ENCODE data around the gene MYH10.

MYH10 gene

DNA sequence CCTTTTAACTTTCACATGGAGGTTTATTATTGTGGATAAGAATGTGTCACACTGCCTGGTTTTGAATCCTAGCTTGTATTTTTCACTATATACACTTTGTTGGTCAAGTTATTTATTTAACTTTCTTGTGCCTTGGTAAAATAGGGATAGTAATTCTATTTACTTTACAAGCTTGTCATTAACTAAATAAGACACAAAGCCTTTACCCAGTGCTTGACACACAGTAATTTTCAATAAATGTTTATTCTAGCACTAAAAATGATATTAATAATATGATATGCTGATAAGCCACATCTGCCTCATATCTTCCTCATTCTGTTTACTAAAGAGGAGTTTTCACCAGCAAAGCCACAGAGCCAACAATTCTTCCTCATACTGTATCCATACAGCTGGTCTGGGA, 27.8 kb downstream of the MYH10 start:
- no peak for DNase-seq

- no peak for DNase-seq
Observed at GRCh38 chr17:8599351-8600011, 31.0 kb downstream of the MYH10 start.

GRCh38 chr17:8598913-8599312, 31.6 kb downstream of the MYH10 start:
- no peak for DNase-seq

GRCh38 chr17:8593830-8594229, 36.7 kb downstream of the MYH10 start:
- DNase-seq: no peak

- no peak for DNase-seq
Observed at GRCh38 chr17:8593276-8593675, 37.2 kb downstream of the MYH10 start.

- DNase-seq: no peak
Observed at GRCh38 chr17:8588877-8589554, 41.5 kb downstream of the MYH10 start.

GRCh38 chr17:8586766-8587165, 43.8 kb downstream of the MYH10 start:
- no peak for DNase-seq

DNA sequence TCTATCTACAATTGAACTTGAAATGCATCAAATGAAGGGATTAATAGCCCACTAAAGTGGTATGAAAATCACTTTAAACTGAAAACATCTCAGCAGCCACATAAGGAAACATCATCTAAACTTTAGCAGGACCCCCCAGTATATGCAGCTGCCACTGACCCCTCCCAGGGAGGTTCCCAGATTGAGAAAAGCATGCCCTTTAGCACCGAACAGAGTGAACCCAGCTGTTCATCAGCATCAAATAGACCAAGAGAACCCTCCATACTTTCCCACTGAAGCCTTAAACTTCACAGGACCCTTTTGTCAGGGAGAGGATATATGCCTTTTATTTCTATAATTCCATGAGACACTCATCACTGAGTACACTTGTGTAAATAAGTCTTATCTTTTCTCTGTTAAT, 44.6 kb downstream of the MYH10 start:
- DNase-seq: no peak

- DNase-seq: no peak
Observed at GRCh38 chr17:8583954-8584353, 46.6 kb downstream of the MYH10 start.

- no peak for DNase-seq
Observed at GRCh38 chr17:8580952-8581658, 49.4 kb downstream of the MYH10 start.

- DNase-seq: no peak
Observed at GRCh38 chr17:8577868-8578267, 52.7 kb downstream of the MYH10 start.

GRCh38 chr17:8576559-8577294, 53.8 kb downstream of the MYH10 start:
- no peak for DNase-seq

- DNase-seq: no peak
Observed at GRCh38 chr17:8574687-8575086, 55.8 kb downstream of the MYH10 start.

DNA sequence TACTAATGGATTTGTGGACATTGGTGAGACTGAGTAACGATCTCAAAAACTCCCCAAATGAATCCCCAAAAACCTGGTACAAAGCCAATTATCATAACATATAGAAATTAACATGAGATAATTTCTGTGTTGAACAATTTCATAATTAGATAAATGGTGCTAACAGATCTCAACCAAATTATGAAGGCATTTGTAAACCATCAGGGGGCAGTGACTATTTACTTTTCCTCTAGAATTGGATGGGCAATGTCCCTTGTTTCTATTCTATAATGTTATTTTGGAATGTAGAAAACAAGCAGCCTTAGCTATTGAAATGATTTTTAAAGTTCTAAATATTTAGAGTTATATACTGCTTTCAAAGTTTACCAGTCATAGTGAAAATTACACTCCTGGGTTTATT, 57.8 kb downstream of the MYH10 start:
- no peak for DNase-seq

- no peak for DNase-seq
Observed at GRCh38 chr17:8563981-8564602, 66.4 kb downstream of the MYH10 start.

- DNase-seq: no peak
Observed at GRCh38 chr17:8563024-8563776, 67.3 kb downstream of the MYH10 start.

GRCh38 chr17:8558144-8558543, 72.4 kb downstream of the MYH10 start:
- no peak for DNase-seq

- no peak for DNase-seq
Observed at GRCh38 chr17:8557176-8557806, 73.2 kb downstream of the MYH10 start.

- no peak for DNase-seq
Observed at GRCh38 chr17:8556074-8556473, 74.5 kb downstream of the MYH10 start.

DNA sequence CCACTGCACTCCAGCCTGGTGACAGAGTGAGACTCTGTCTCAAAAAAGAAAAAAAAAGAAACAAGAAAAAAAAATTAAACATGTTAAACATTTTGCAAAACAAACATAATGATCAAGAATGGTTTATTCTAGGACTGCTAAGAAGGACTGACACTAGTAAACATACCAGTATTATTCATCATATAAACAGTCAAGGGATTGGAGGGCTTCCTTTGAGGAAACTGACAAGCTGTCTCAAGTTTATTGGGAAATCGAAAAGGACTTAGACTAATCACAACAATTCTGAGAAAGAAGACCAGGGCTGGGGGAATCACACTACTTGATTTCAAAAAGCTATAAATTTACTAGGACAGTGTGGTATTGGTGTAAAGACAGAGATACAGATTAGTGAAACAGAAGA, 75.5 kb downstream of the MYH10 start:
- DNase-seq: no peak

DNA sequence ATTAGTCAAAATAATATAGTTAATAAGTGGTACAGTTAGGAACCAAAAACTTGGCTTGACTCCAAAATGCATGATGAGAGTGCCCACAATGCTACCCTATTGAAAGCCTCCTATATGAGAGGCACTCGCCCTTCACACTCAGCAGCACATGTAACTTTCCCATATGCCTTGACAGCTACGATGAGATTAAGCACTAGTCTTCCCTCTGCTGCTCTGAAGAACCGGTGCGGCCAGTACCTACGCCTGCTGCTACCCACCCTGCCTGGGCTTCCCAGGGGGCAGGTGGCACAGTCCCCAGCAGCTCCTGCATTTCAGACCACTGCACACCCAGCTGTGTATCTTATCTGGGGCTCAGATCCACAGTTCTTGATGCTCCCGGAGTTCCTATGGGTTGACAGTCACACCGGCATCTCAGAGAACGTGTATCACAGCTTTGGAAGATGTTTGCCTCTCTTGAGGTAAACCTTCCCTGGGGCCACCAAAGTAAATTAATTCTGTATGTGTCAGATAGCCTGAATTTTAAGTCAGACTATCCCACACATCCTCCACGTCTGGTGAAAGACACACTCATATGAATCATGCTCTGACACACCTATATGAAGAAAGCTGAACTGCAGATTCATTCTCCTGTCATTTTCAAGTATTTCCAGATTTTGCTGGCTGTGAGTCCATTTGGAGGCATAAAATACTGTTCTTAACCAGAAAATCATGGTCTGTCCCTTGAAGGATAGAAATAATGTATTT, 77.8 kb downstream of the MYH10 start:
- DNase-seq: no peak
